GM23248 (cell line): ENCODE results near the gene TAF11L3. TPM values are rescaled to one million over a fixed set of nuclear protein-coding genes. Genes with fewer than 3 reads are reported as not detected.
"Not testable (repeated sequence)": the region's sequence is repeated elsewhere in the genome, so short reads cannot be mapped to it uniquely, and the experiment has no call there.

ENCODE experiments used
- DNase-seq: peaks from one replicate; pipeline ENCODE4 v3.0.0-alpha.2; 2015
- H2AFZ ChIP-seq: fragments of 200-600 bp; sonication (generic); 2 replicates; pipeline ENCODE4 v1.6.1; 2016; ENCODE audit warnings: antibody characterized with exemption
- H3F3A ChIP-seq: fragments of 200-600 bp; sonication (generic); 2 replicates; pipeline ENCODE4 v1.6.1; 2016; ENCODE audit warnings: mild to moderate bottlenecking, antibody characterized with exemption, mixed run types; ENCODE audit not compliant: insufficient read depth
- H3K27ac ChIP-seq: fragments of 200-600 bp; sonication (generic); 2 replicates; pipeline ENCODE4 v1.5.1; 2016; ENCODE audit warnings: mild to moderate bottlenecking
- H3K27me3 ChIP-seq: fragments of 200-600 bp; sonication (generic); replicated peaks from 2 replicates; pipeline ENCODE4 v1.6.1; 2016; ENCODE audit warnings: mild to moderate bottlenecking; ENCODE audit not compliant: insufficient read depth
- H3K36me3 ChIP-seq: fragments of 200-600 bp; sonication (generic); 2 replicates; pipeline ENCODE4 v1.6.1; 2016; ENCODE audit warnings: low read depth, mild to moderate bottlenecking
- H3K4me1 ChIP-seq: fragments of 200-600 bp; sonication (generic); 2 replicates; pipeline ENCODE4 v1.6.1; 2016; ENCODE audit warnings: mild to moderate bottlenecking; ENCODE audit not compliant: insufficient read depth
- H3K4me2 ChIP-seq: fragments of 200-600 bp; sonication (generic); one replicate; pipeline ENCODE4 v1.6.1; 2016; ENCODE audit warnings: mild to moderate bottlenecking; ENCODE audit not compliant: unreplicated experiment
- H3K4me3 ChIP-seq: fragments of 200-600 bp; sonication (generic); 2 replicates; pipeline ENCODE4 v1.5.1; 2016; ENCODE audit warnings: mild to moderate bottlenecking
- H3K79me2 ChIP-seq: fragments of 200-600 bp; sonication (generic); 2 replicates; pipeline ENCODE4 v1.6.1; 2016; ENCODE audit warnings: mild to moderate bottlenecking; ENCODE audit not compliant: insufficient read depth
- H3K9ac ChIP-seq: fragments of 200-600 bp; sonication (generic); 2 replicates; pipeline ENCODE4 v1.6.1; 2016; ENCODE audit warnings: mild to moderate bottlenecking
- H3K9me2 ChIP-seq: fragments of 200-600 bp; sonication (generic); 2 replicates; pipeline ENCODE4 v1.6.1; 2016; ENCODE audit warnings: mixed run types, mild to moderate bottlenecking, moderate library complexity; ENCODE audit not compliant: insufficient read depth
- H3K9me3 ChIP-seq: fragments of 200-600 bp; sonication (generic); one replicate; pipeline ENCODE4 v1.6.1; 2017; ENCODE audit warnings: low read depth
- H4K20me1 ChIP-seq: fragments of 200-600 bp; sonication (generic); 2 replicates; pipeline ENCODE4 v1.6.0; 2016; ENCODE audit not compliant: insufficient read depth
- EZH2 ChIP-seq: fragments of 200-600 bp; sonication (generic); IDR thresholded peaks from 2 replicates; pipeline ENCODE4 v1.6.1; 2018; ENCODE audit warnings: antibody characterized with exemption, mild to moderate bottlenecking; ENCODE audit not compliant: insufficient read depth, poor library complexity, severe bottlenecking
- EZH2phosphoT487 ChIP-seq: fragments of 200-600 bp; sonication (generic); IDR thresholded peaks from 2 replicates; pipeline ENCODE4 v1.6.1; 2018; ENCODE audit warnings: antibody characterized with exemption, moderate library complexity, mild to moderate bottlenecking, low read depth; ENCODE audit not compliant: insufficient read depth
- WGBS, 2 experiments: methylation state at CpG; one replicate each; pipeline ENCODE4 v1.1.6; 2015 to 2017; ENCODE audit warnings: low lambda C conversion rate in 2 of 2, low coverage in 1 of 2; ENCODE audit errors: missing lambda C conversion rate in 2 of 2; 5-methylcytosine and 5-hydroxymethylcytosine counted together
- in situ Hi-C: fragments of 300-500 bp; cut with MboI; formaldehyde crosslinking; loops from 2 replicates; pipeline ENCODE4 v1.15.0; 2020
- polyA plus RNA-seq: library from polyadenylated mRNA; unstranded; fragments of >200 nt; fragmentation: Nextera tagmentation; extraction: Ambion mirVana; gene quantifications from 2 replicates; pipeline ENCODE4 v1.2.1, GENCODE V29; 2016
- total RNA-seq: library from RNA; depleted of rRNA; stranded (reverse); fragments of >200 nt; shearing (Covaris generic); gene quantifications from 2 replicates; pipeline ENCODE4 v1.2.3, GENCODE V29; 2014; rRNA removed

Gene TAF11L3
- not detected in 2 replicates for total RNA-seq
- not detected in 2 replicates for polyA plus RNA-seq

DNA sequence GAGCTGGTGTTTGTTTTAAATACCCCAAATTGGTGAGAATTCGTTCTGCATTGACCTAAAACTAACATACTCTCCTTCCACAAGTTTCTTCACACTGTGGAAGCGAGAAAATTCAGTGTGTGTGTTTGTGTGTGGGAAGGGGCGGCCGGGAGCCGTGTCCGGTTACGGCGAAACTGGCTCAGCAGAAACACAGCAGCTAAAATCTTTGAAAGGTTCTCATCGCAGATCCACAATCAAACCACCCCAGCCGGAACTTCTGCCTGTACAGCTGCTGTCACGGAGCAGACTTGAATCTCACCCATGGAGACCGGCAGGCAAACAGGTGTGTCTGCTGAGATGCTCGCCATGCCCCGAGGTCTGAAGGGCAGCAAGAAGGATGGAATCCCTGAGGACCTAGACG, at the start of gene TAF11L3:
TAF11L3 (plus strand) TSS at position 301 of the 400 bp plus-strand sequence.
- H3K79me2 ChIP-seq, H3K4me3 ChIP-seq, H3K9me2 ChIP-seq, DNase-seq, H3K9me3 ChIP-seq, H3K4me1 ChIP-seq, H3F3A ChIP-seq, H3K4me2 ChIP-seq, H3K27me3 ChIP-seq, H4K20me1 ChIP-seq, H3K27ac ChIP-seq, H2AFZ ChIP-seq, H3K36me3 ChIP-seq, in situ Hi-C loops, H3K9ac ChIP-seq: not testable (repeated sequence)
- no CpG with 5 or more reads among the region's 15 CpGs for WGBS, 2 experiments

DNA sequence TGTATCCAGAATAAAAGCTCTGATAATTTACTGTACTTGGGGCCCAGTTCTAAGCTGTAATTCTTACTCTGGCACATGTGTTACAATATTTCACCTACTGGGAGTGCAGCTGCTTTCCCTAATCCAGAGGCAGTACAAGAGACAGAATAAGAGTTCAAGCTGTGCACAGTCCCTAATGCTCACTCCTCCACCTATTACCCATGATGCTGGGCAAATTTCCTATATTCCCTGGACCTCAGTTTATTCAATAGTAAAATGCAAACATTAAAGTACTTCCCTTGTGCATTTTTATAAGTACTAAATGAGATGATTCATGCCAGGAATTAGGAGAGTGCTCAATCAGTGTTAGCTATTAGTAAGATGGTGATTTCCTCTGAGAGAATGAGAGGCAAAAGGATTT, 48.1 kb upstream of the TAF11L3 start:
- no peaks in the 10 kb centered on the region for H4K20me1 ChIP-seq
- no peak overlapping the region for H3K9ac ChIP-seq
- TF ChIP-seq EZH2phosphoT487 (no peak), EZH2 (no peak)
- H3K4me1 ChIP-seq = no peaks in the 10 kb centered on the region
- no peaks in the 10 kb centered on the region for H3K79me2 ChIP-seq
- no peaks in the 10 kb centered on the region for H3K9me2 ChIP-seq
- no peak overlapping the region for H3K4me2 ChIP-seq
- H3K36me3 ChIP-seq = no peaks in the 10 kb centered on the region
- H3K27me3 ChIP-seq = peaks cover 15% of the 10 kb centered on the region; the same call in 1 of the 2 replicates
- in situ Hi-C loops = no loop called here
- H3K9me3 ChIP-seq = no peaks in the 10 kb centered on the region
- no peak overlapping the region for H3K4me3 ChIP-seq
- H2AFZ ChIP-seq = no peak overlapping the region
- H3F3A ChIP-seq = no peaks in the 10 kb centered on the region
- DNase-seq = no peak
- no peak overlapping the region for H3K27ac ChIP-seq

DNA sequence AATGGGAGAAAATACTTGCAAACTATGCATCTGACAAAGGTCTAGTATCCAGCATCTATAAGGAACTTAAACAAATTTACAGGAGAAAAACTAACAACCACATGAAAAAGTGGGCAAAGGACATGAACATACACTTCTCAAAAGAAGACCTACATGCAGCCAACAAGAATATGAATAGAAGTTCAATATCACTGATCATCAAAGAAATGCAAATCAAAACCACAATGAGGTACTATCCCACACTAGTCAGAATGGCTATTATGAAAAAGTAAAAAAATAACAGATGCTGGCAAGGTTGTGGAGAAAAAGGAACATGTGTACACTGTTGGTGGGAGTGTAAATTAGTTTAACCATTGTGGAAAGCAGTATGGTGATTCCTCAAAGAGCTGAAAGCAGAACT, 43.1 kb upstream of the TAF11L3 start:
- in situ Hi-C loops, H2AFZ ChIP-seq, H3K27me3 ChIP-seq, H3F3A ChIP-seq, H3K4me3 ChIP-seq, H3K9me2 ChIP-seq, H3K9me3 ChIP-seq, H4K20me1 ChIP-seq, H3K27ac ChIP-seq, DNase-seq, H3K36me3 ChIP-seq, H3K79me2 ChIP-seq, H3K9ac ChIP-seq, H3K4me1 ChIP-seq, H3K4me2 ChIP-seq: not testable (repeated sequence)

DNA sequence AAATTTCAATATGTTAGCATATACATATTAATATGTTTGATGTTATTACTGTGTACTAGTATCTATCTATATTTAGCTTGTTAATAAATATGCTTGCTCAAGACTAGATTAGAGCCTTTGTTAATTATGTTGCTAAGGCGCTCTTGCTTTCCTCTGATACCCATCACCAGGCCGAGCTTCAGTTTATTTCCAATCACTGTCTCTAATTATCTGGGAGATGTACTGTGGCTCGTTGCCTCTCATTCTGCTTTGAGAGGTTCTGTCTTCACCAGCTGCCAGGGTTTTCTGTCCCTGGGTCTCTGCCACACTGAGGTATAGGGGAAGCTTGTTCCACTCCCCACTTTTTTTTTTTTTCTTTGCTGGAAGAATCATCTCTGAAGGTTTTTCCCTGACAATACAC, 41.1 kb upstream of the TAF11L3 start:
- Histone ChIP-seq H2AFZ (no peak overlapping the region), H3K79me2 (no peaks in the 10 kb centered on the region), H3K27ac (no peak overlapping the region), H3K27me3 (peaks cover 9% of the 10 kb centered on the region; the same call in 1 of the 2 replicates), H3K4me2 (no peak overlapping the region), H3K9me2 (no peaks in the 10 kb centered on the region), H3F3A (no peaks in the 10 kb centered on the region), H4K20me1 (no peaks in the 10 kb centered on the region), H3K9ac (no peak overlapping the region), H3K36me3 (no peaks in the 10 kb centered on the region), H3K9me3 (no peaks in the 10 kb centered on the region), H3K4me1 (no peaks in the 10 kb centered on the region), H3K4me3 (no peak overlapping the region)
- in situ Hi-C loops = no loop called here
- WGBS, 2 experiments = 42% methylated on average over 3 of the region's 3 CpGs
- no peak for TF ChIP-seq EZH2
- no peak for TF ChIP-seq EZH2phosphoT487
- no peak for DNase-seq

DNA sequence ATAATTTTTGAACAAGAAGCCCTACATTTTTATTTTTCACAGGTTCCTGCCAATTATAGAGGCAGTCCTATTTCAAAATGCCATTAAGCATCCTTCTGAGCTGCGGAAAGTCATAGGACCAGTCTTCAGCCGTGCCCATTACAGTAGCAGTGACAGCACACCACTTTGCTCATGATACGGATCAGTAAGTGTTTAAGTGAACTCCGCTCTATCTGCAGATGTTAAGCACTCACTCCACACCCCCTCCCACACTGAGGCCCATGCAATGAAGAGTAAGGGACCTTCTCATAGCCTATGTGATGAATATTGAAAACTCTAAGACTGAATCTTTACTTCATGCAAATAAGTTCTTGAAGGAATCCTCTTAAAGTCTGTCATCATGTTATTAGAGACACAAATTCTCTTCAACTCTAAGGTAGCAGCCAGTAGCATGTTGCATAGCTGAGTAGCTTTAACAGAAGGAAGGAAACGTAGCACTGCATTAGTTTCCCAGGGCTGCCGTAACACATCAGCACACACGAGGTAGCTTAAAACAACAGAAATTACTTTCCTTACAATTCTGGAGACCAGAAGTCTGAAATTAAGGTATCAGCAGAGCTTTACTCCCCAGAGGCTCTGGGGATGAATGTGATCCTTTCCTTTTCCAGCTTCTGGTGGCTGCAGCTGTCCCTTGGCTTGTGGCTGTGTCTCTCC, 40.4 kb upstream of the TAF11L3 start:
- peaks cover 15% of the 10 kb centered on the region; the same call in 1 of the 2 replicates for H3K27me3 ChIP-seq
- H3K9ac ChIP-seq = no peak overlapping the region
- no peaks in the 10 kb centered on the region for H3K9me3 ChIP-seq
- no peaks in the 10 kb centered on the region for H3K79me2 ChIP-seq
- WGBS, 2 experiments = 60 to 65% methylated on average over 7 of the region's 7 CpGs
- no peak overlapping the region for H2AFZ ChIP-seq
- no peaks in the 10 kb centered on the region for H3F3A ChIP-seq
- in situ Hi-C loops = no loop called here
- no peaks in the 10 kb centered on the region for H4K20me1 ChIP-seq
- H3K4me2 ChIP-seq = no peak overlapping the region
- no peak for DNase-seq
- no peak overlapping the region for H3K4me3 ChIP-seq
- H3K9me2 ChIP-seq = no peaks in the 10 kb centered on the region
- TF ChIP-seq EZH2phosphoT487 (no peak), EZH2 (no peak)
- H3K27ac ChIP-seq = no peak overlapping the region
- H3K36me3 ChIP-seq = no peaks in the 10 kb centered on the region
- no peaks in the 10 kb centered on the region for H3K4me1 ChIP-seq
